Renal cortex interstitium (tissue), 11 donors: ENCODE data around the gene PANK4. TPM values are rescaled to one million over a fixed set of nuclear protein-coding genes. Genes with fewer than 3 reads are reported as not detected.
"Not testable (repeated sequence)": the region's sequence is repeated elsewhere in the genome, so short reads cannot be mapped to it uniquely, and the experiment has no call there.

ENCODE experiments used
- DNase-seq, 11 donors: peaks; one replicate each; pipeline ENCODE4 v3.0.0-alpha.2; 2013; ENCODE audit warnings: low read depth in 9 of 11, low spot score in 4 of 11; ENCODE audit errors: extremely low read depth in 1 of 11
- polyA plus RNA-seq, 3 donors: library from polyadenylated mRNA; unstranded; fragments of 120-200 nt; gene quantifications; one replicate each; pipeline ENCODE4 v1.2.1, GENCODE V29; 2013; ENCODE audit not compliant: insufficient read length in 3 of 3

PANK4 gene
- polyA plus RNA-seq, 3 donors = 23.1 to 29.7 (median 29.2) TPM

DNA sequence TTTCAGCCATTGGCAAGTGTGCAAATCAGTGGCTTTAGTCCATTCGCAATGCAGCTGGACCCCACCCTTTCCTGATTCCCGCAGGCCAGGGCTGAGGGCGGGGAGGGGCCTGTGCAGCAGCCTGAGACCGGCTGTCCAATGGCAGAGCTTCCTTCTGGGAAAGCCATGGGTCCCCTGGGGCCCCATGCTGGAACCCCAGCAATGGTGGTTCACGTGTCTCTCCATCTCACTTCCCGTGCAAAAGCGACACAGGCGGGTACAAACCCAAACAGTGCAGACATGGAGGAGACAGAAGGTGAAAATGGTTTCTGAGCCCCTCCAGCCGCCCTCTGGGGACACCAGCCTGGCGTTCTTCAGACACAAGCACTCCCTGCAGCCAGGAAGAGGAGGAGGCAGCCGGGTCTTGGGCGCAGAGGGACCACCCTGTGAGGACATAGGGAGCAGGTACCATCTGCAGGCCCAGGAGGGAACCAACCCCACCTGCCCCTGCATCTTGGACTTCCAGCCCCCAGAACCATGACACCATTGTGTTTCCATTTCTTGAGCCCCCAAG is 24.0 kb upstream of the PANK4 start:
- DNase-seq = not testable (repeated sequence)

DNA sequence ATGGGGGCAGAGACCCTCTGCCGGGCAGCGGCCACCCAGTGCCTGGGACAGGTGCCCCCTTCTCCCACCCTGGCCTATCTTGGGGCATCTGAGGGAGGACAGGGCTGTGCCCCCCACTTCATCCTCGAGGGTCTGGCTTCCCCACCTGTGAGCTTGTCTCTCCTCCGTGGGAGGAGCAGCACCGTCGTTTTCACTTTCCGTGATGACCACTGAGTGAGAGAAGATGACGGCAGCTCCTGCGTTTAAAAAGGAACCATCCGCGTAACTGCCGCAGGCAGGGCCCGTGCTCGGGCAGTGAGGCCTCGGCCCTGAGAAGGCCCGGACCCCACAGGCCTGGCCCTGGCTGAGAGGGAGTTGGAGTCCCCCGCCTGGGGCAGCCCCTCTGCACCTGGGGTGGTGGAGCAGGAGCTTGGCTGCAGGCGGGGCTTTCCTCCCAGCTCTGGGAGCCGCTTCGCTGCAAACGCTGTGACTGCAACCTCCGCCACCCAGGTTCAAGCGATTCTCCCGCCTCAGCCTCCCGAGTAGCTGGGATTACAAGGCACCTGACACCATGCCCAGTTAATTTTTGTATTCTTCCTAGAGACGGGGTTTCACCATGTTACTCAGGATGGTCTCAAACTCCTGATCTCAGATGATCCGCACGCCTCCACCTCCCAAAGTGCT is 23.1 kb upstream of the PANK4 start:
- DNase-seq = not testable (repeated sequence)

DNA sequence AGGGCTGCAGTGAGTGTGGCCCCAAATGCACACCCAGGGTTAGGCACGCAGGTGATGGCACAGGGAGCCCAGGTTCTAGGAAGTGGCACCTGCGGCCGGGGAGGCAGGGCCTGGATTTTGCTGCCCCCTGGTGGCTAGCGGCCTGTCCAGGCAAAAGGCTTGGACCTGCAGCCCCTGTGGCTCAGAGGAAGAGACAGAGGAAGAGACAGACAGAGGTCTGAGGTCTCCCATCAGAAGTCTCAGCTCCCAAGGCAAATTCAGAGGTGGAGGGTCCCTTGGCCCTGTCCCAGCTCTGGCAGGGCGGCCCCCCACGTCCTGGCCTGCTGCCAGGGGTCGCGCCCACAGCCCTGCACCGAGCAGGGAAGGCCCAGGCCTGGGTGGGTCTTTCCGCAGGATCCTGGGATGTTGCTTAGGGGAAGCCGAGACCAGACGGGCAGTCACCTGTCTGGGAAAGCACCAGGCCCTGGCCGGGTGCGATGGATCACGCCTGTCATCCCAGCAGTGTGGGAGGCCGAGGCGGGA is 21.7 kb upstream of the PANK4 start:
- DNase-seq = peak in 4 of 11 donors; percentile 70 to 75 (median 72)

DNA sequence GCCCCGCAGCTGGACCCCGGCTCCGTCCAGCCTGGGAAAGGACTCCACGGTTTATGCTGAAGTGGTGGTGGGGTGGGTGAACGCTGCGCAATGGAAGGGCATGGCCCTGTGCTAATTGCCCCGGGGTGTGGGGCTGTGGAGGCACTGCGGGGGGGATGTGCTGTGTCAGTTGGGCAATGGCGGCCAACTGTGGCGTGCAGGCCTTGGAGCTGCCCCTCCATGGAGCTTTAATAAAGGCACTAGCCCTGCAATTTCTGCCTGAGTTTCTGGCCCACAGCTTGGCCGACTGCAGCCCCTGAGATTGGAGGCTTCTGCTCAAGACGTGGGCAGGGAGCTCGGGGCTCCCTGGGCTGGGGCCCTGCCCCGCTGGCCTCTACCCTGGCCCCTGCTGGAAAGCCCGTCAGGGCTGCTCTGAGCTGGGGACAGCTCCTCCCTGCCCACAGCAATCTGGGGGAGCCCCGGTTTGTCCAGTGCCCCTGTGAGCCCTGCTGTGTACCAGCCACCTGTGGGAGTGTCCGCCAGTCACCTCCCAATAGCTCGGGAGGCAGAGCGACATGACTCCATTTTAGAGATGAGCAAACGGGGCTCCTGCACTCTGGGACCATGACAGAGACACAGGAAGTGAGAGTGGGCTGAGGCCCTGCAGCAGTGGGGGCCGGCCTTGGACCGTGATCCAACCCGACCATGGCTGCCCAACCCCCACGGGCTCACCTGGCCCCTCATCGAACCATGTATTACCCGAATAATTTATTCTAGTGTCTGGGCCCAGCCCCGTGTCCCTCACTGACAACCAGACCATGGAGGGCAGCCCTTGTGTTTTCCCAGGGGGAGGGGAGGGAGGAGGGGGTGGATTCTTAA is 21.0 kb upstream of the PANK4 start:
- no peak for DNase-seq

- DNase-seq = peak in 1 of 11 donors; percentile 70
These were observed 20.3 kb upstream of the PANK4 start for GRCh38 chr1:2546515-2547209.

GRCh38 chr1:2545754-2546514 is 19.5 kb upstream of the PANK4 start:
- DNase-seq = peak in 6 of 11 donors; percentile 71 to 86 (median 76)

GRCh38 chr1:2544875-2545640 is 18.7 kb upstream of the PANK4 start:
- DNase-seq = no peak

- no peak for DNase-seq
These were observed 17.9 kb upstream of the PANK4 start for GRCh38 chr1:2544093-2544874.

GRCh38 chr1:2543543-2544092 is 17.2 kb upstream of the PANK4 start:
- no peak for DNase-seq

GRCh38 chr1:2542246-2542915 is 16.0 kb upstream of the PANK4 start:
- DNase-seq = no peak

- no peak for DNase-seq
These were observed 15.3 kb upstream of the PANK4 start for GRCh38 chr1:2541619-2542245.

DNA sequence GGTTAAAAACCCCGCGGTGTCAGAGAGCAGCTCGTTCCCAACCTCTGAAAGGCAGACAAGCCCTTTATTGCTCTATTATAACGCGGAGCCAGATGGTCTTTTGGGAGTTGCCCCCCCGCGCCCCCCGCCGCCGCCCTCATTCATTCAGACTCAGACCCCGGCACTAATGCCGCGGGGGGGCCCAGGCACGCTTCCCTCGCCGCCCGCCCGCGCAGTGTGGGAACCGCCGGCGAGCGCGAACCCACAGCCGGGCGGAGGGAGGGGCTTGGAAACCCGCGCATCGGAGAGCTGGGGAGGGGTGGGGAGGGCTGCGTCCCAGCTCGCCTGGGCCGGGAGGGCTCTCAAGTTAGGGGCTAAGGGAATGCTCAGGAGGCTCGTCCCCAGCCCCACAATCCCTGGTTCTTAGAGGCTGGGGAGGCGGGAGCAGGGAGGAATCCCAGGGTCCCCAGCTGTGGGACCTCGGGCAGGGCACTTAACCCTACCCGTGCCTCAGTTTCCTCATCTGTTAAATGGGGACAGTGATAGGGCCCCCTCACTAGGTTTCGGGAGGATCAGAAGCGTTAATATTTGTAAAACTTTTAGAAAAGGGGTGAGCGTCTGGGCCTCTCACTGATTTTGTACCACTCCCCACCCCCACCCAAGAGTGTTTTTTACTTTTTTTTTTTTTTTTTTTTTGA is 14.6 kb upstream of the PANK4 start:
- DNase-seq = no peak

GRCh38 chr1:2539312-2539907 is 13.0 kb upstream of the PANK4 start:
- DNase-seq = no peak

DNA sequence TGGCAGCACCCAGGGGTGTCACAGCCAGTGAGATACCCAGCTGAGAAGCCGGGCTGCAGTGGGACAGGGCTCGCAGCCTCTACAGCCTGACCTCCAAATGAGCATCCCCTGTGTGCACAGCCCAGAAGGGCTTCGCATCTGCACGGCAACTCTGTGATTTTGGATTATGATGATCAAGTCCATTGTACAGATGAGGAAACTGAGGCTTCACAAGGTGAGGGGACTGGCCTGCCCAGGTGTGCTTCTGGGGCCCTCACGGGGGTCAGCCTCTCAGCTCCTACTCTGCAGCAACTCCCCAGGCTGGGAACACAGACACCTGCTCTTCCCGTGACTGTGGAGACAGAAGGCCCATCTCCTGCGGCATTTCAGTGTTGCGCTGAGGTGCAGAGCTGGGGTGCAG is 12.5 kb upstream of the PANK4 start:
- no peak for DNase-seq

DNA sequence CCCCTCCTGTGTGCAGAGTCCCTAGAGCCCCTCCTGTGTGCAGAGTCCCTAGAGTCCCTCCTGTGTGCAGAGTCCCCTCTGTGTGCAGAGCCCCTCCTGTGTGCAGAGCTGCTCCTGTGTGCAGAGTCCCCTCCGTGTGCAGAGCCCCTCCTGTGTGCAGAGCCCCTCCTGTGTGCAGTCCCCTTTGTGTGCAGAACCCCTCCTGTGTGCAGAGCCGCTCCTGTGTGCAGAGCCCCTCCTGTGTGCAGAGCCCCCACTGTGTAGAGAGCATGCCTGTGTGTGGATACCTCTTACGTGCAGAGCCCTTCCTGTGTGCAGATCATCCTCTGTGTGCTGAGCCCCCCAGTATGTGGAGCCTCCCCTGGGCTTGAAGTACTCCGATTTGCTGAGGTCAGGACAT is 12.0 kb upstream of the PANK4 start:
- DNase-seq = no peak
